ENCODE results near the gene BIRC5.

DNA sequence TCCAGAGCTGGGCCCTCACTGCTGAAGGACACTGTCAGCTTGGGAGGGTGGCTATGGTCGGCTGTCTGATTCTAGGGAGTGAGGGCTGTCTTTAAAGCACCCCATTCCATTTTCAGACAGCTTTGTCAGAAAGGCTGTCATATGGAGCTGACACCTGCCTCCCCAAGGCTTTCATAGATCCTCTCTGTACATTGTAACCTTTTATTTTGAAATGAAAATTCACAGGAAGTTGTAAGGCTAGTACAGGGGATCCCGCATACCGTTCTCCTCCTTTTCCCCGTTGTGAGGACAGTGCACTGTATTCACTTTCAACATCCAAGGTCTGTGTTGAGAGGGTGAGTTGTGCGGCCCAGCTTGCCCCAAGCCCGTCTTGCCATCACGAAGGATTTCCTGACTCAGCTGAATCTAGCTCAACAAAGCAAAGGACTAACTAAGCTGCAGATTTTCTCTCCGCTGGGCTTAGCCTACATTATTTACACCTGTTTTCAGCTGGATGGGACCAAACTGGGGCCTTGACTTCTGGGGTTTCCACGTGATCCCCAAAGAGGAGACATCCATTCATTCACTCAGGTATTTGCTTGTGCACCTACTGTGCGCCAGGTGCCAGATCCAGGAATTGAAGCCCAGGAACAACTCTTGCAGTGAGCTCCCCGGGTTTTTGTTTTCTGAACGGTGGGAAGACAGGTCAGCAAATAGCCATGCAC lies 12.2 kb downstream of the BIRC5 start:
- no peak for TF ChIP-seq POLR2A (IDR thresholded peaks at IDR 0.05; ENCODE audit: low read depth, low read length)
- TF ChIP-seq TAF1 (IDR thresholded peaks at IDR 0.05; ENCODE audit: borderline replicate concordance, low read depth, low read length), result no peak
- TF ChIP-seq POLR2AphosphoS5 (IDR thresholded peaks at IDR 0.05; ENCODE audit: low read depth, low read length), result no peak
